GM23338 (cell line): ENCODE data around the gene EIF2S3. TPM values are rescaled to one million over a fixed set of nuclear protein-coding genes. Genes with fewer than 3 reads are reported as not detected.

Experiments
- polyA plus RNA-seq: library from polyadenylated mRNA; unstranded; fragments of >200 nt; fragmentation: Nextera tagmentation; extraction: Ambion mirVana; gene quantifications from 2 replicates; pipeline ENCODE4 v1.2.1, GENCODE V29; 2016
- total RNA-seq: library from RNA; depleted of rRNA; stranded (reverse); fragments of >200 nt; shearing (Covaris generic); gene quantifications from 2 replicates; pipeline ENCODE4 v1.2.3, GENCODE V29; 2014; rRNA removed

The EIF2S3 gene
- total and polyA plus RNA-seq, 2 experiments from 2014 or later, result 90.5 to 323 TPM

Other genes starting within 250 kb of the EIF2S3 start
- gene APOO, start 147.0 kb upstream of the EIF2S3 start, total RNA-seq, result 31.0 and 32.8 TPM in 2 replicates
- gene APOO, start 147.0 kb upstream of the EIF2S3 start, polyA plus RNA-seq, result 72.4 and 77.6 TPM in 2 replicates
- 0.56 TPM in 1 of 2 replicates, not detected in the other for gene CXorf58, start 146.9 kb upstream of the EIF2S3 start, total RNA-seq
- not detected in 2 replicates for gene CXorf58, start 146.9 kb upstream of the EIF2S3 start, polyA plus RNA-seq
- gene KLHL15, start 27.8 kb upstream of the EIF2S3 start, total RNA-seq, result 15.0 and 15.3 TPM in 2 replicates
- gene KLHL15, start 27.8 kb upstream of the EIF2S3 start, polyA plus RNA-seq, result 2.2 and 2.4 TPM in 2 replicates
- 15.4 and 15.9 TPM in 2 replicates for gene ZFX, start 94.8 kb downstream of the EIF2S3 start, total RNA-seq
- gene ZFX, start 94.8 kb downstream of the EIF2S3 start, polyA plus RNA-seq, result 8.3 and 11.0 TPM in 2 replicates